VCaP (cell line): ENCODE measurements around the gene DNAJC1.
"Not testable (repeated sequence)": the region's sequence is repeated elsewhere in the genome, so short reads cannot be mapped to it uniquely, and the experiment has no call there.

Source experiments
- H3K27ac ChIP-seq: fragments of 450-650 bp; 2 replicates; pipeline ENCODE4 v1.5.1; 2017
- TF ChIP-seq, protein P1 (sequence below): fragments of 450-650 bp; conservative IDR thresholded peaks from 2 replicates; pipeline ENCODE4 v1.5.1; 2017; ENCODE audit warnings: mild to moderate bottlenecking, moderate library complexity

DNAJC1 gene

DNA sequence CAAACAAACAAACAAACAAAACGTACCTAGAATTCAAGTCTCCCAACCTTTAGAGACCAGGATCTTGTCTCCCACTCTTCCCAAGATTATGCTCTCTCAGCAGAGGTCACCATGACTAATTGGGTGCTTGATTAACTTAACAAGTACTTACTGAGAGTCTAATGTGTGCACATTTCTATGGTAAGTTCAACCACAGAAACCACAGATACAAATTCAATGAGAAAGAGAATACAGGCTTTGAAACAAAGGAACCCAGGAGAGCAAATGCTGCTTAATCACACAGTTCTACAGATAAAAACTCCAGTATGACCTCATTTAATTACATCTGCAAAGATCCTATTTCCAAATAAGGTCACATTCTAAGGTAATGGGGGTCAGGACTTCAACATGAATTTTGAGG is 142.8 kb downstream of the DNAJC1 start:
- TF ChIP-seq, protein P1, sequence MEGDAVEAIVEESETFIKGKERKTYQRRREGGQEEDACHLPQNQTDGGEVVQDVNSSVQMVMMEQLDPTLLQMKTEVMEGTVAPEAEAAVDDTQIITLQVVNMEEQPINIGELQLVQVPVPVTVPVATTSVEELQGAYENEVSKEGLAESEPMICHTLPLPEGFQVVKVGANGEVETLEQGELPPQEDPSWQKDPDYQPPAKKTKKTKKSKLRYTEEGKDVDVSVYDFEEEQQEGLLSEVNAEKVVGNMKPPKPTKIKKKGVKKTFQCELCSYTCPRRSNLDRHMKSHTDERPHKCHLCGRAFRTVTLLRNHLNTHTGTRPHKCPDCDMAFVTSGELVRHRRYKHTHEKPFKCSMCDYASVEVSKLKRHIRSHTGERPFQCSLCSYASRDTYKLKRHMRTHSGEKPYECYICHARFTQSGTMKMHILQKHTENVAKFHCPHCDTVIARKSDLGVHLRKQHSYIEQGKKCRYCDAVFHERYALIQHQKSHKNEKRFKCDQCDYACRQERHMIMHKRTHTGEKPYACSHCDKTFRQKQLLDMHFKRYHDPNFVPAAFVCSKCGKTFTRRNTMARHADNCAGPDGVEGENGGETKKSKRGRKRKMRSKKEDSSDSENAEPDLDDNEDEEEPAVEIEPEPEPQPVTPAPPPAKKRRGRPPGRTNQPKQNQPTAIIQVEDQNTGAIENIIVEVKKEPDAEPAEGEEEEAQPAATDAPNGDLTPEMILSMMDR, result no peak
- no peak overlapping the region for H3K27ac ChIP-seq

DNA sequence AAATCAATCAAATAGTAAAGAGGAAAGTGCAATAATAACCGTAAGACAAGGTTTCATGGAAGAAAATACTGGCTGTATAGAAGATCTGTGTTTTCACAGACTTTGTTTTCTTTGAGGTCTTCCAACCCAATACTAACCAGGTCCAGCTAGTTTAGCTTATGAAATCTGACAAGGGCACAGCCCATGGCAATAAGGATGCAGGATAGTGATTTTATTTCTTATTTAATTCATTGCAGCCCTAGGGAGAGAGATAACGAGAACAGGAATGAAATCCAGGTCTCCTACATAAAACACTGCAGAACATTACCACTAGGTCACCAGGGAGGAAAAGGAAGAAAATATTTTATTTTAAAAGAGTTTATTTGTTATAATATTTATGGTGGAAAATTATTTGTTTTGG is 145.1 kb downstream of the DNAJC1 start:
- H3K27ac ChIP-seq, result no peak overlapping the region
- TF ChIP-seq, protein P1, result no peak

GRCh38 chr10:21849607-21850006 is 153.9 kb downstream of the DNAJC1 start:
- no peak overlapping the region for H3K27ac ChIP-seq
- TF ChIP-seq, protein P1, result no peak

DNA sequence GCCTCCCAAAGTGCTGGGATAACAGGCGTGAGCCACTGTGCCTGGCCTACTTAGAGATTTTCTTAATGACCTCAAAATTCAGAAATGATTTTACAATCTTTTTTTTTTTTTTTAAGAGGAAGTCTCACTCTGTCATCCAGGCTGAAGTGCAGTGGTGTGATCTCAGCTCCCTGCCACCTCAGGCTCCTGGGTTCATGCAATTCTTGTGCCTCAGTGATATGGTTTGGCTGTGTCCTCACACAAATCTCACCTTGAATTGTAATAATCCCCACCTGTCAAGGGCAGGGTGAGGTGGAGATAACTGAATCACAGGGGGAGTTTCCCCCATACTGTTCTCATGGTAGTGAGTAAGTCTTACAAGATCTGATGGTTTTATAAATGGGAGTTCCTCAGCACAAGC is 159.9 kb downstream of the DNAJC1 start:
- TF ChIP-seq, protein P1, result no peak
- no peak overlapping the region for H3K27ac ChIP-seq

DNA sequence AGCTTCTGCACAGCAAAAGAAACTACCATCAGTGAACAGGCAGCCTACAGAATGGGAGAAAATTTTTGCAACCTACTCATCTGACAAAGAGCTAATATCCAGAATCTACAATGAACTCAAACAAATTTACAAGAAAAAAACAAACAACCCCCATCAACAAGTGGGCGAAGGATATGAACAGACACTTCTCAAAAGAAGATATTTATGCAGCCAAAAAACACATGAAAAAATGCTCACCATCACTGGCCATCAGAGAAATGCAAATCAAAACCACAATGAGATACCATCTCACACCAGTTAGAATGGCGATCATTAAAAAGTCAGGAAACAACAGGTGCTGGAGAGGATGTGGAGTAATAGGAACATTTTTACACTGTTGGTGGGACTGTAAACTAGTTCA is 162.3 kb downstream of the DNAJC1 start:
- H3K27ac ChIP-seq, result not testable (repeated sequence)

DNA sequence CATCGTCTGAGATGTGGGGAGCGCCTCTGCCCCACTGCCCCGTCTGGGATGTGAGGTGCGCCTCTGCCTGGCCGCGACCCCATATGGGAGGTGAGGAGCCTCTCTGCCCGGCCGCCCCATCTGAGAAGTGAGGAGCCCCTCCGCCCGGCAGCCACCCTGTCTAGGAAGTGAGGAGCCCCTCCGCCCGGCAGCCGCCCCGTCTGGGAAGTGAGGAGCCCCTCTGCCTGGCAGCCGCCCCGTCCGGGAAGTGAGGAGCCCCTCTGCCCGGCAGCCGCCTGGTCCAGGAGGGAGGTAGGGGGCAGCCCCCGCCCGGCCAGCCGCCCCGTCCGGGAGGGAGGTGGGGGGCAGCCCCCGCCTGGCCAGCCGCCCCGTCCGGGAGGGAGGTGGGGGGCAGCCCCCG is 166.0 kb downstream of the DNAJC1 start:
- H3K27ac ChIP-seq, result not testable (repeated sequence)

GRCh38 chr10:21834574-21834973 is 169.0 kb downstream of the DNAJC1 start:
- not testable (repeated sequence) for H3K27ac ChIP-seq

DNA sequence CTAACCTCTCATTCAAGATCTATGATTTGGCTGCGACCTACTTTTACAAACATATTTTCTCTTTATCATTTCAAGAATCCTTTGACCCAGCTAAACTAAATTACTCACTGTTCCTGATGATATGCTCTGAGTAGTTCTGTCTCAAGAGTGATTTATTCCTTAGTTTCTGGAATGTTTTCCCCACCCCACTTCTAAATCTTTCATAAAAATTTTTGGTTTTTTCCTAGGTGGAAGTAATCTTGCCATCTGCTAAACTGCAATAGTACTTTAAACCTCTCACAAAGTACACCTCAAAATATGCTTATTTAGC is 170.8 kb downstream of the DNAJC1 start:
- H3K27ac ChIP-seq, result no peak overlapping the region
- TF ChIP-seq, protein P1, result no peak

DNA sequence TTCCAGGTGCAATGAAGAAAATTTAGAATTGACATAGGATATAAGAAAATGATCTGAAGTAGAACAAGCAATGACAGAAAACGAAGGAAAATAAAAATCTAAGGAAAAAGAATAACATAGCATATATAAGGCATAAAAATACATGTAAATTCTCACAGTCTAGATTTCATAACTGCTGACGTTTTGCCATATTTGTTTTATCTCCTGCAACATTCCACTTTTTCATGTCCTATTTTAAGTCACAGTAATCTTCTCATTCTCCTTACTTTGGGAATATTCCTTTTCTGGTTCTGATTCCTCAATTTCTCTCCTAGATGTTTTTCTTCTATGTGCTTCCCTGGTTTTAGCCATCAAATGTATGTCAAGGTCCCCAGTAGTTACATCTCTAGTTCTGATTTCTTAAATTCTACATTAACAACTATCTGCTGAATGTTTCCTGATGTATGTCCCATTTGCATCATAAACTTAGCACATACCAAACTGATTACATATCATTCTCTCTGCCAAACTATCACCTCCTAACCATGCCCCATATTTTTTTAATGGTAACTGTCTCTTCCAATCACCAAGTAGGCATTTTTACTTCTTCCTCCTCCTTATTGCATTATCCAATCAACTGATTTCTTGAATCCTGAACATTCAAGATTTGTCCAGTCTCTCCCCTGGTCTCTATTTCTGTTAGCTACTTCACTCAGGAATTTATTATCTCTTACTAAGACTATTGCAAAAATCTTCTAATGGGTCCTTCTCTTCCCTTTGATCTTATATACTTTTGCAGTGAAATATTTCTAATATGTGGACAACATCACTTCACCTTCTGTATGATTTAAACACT is 171.3 kb downstream of the DNAJC1 start:
- no peak overlapping the region for H3K27ac ChIP-seq

More for the DNA sequence above, 171.3 kb downstream of the DNAJC1 start:
- TF ChIP-seq, protein P1, result no peak
